HL-60 (cell line): Measurements from ENCODE around the gene BMERB1.
"Not testable (repeated sequence)": the region's sequence is repeated elsewhere in the genome, so short reads cannot be mapped to it uniquely, and the experiment has no call there.

Experiments
- DNase-seq, 2 experiments: peaks; one replicate each; pipeline ENCODE4 v3.0.0-alpha.2; 2010 to 2020; ENCODE audit warnings: low read depth in 1 of 2, low spot score in 1 of 2
- H3K27ac ChIP-seq: fragments of 250-450 bp; sonication (Bioruptor Pico); replicated peaks from 2 replicates; pipeline ENCODE4 v1.5.1; 2020; ENCODE audit warnings: mild to moderate bottlenecking, moderate library complexity
- H3K27me3 ChIP-seq: fragments of 250-450 bp; sonication (Bioruptor Pico); 2 replicates; pipeline ENCODE4 v1.5.1; 2021; ENCODE audit warnings: mild to moderate bottlenecking, moderate library complexity; ENCODE audit not compliant: insufficient read depth, poor library complexity, severe bottlenecking
- H3K4me3 ChIP-seq: replicated peaks from 2 replicates; pipeline ENCODE4 v1.5.1; 2011; ENCODE audit warnings: mild to moderate bottlenecking, control low read depth, low read length; ENCODE audit not compliant: insufficient read depth
- CTCF ChIP-seq: IDR thresholded peaks from one replicate; pipeline ENCODE4 v1.5.1; 2011; ENCODE audit warnings: low read length, control low read depth, inconsistent platforms; ENCODE audit not compliant: insufficient read depth
- GABPA ChIP-seq: IDR thresholded peaks from 2 replicates; pipeline ENCODE4 v1.6.1; 2012; ENCODE audit warnings: low read depth
- POLR2AphosphoS5 ChIP-seq: IDR thresholded peaks from 2 replicates; pipeline ENCODE4 v1.6.1; 2012; ENCODE audit warnings: low read depth
- REST ChIP-seq: IDR thresholded peaks from 2 replicates; pipeline ENCODE4 v1.6.1; 2012; ENCODE audit warnings: low read depth; ENCODE audit not compliant: insufficient replicate concordance
- SPI1 ChIP-seq: IDR thresholded peaks from 2 replicates; pipeline ENCODE4 v1.6.1; 2012; ENCODE audit warnings: low read depth, mild to moderate bottlenecking, borderline replicate concordance

The BMERB1 gene

DNA sequence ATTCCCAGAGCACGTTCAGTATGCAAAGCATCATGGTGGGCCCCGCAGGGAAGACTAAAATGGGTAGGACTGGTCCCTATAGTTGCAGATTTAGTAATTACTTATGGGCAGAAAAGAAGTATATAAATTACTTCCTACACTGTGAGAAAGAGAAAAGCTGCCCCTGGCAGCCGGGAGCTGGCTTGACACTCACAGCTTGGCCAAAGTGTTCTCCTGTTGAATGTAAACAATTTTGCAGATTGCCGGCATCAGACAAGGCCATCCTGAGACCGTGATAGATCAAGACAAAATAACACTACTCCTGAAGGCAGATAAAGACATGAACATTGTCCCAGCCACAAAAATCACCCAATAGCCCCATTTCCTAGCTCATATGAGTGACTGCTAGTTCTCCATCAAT lies 110.0 kb downstream of the BMERB1 start:
- DNase-seq, result no peak
- Histone ChIP-seq H3K27me3 (no peaks in the 10 kb centered on the region), H3K27ac (no peak overlapping the region), H3K4me3 (no peak overlapping the region)
- TF ChIP-seq POLR2AphosphoS5, result no peak
- no peak for TF ChIP-seq CTCF
- TF ChIP-seq SPI1, result no peak
- no peak for TF ChIP-seq REST
- TF ChIP-seq GABPA, result no peak

DNA sequence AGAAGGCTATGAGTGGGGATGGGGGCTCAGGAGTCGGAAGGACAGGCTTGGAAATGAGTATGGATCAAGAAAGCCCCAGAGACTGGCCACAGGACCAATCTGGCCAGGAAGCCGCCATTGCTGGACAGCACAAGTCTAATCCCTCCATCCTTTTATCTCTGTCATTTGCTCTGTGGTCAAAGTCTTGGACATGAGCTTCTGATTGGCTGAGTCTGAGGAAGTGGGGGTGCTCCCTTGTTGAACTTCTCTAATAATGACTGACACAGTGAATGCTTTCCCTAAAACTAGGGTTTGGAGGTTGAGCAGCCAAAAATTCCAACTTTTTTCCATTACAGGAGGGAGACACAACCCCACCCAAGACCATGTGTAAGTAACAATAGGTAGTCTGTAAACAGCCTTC lies 111.2 kb downstream of the BMERB1 start:
- Histone ChIP-seq H3K27me3 (no peaks in the 10 kb centered on the region), H3K27ac (no peak overlapping the region), H3K4me3 (no peak overlapping the region)
- DNase-seq, result no peak
- TF ChIP-seq CTCF, result no peak
- TF ChIP-seq REST, result no peak
- TF ChIP-seq POLR2AphosphoS5, result no peak
- TF ChIP-seq SPI1, result no peak
- TF ChIP-seq GABPA, result no peak

GRCh38 chr16:15547072-15547767 lies 112.8 kb downstream of the BMERB1 start:
- H3K4me3 ChIP-seq, H3K27ac ChIP-seq, DNase-seq, H3K27me3 ChIP-seq: not testable (repeated sequence)

GRCh38 chr16:15547768-15548096 lies 113.3 kb downstream of the BMERB1 start:
- H3K27me3 ChIP-seq, result no peaks in the 10 kb centered on the region
- TF ChIP-seq GABPA, result no peak
- no peak overlapping the region for H3K27ac ChIP-seq
- no peak for DNase-seq
- no peak overlapping the region for H3K4me3 ChIP-seq

GRCh38 chr16:15548482-15548891 lies 114.1 kb downstream of the BMERB1 start:
- DNase-seq, result no peak
- Histone ChIP-seq H3K4me3 (no peak overlapping the region), H3K27ac (no peak overlapping the region), H3K27me3 (no peaks in the 10 kb centered on the region)
- no peak for TF ChIP-seq CTCF
- TF ChIP-seq REST, result no peak
- no peak for TF ChIP-seq SPI1
- TF ChIP-seq GABPA, result no peak
- TF ChIP-seq POLR2AphosphoS5, result no peak
